H9 (cell line): ENCODE measurements around the gene TOMM5. TPM values are rescaled to one million over a fixed set of nuclear protein-coding genes. Genes with fewer than 3 reads are reported as not detected.

Experiments
- DNase-seq: peaks from one replicate; pipeline ENCODE4 v3.0.0-alpha.2; 2017
- H2AFZ ChIP-seq: one replicate; pipeline ENCODE4 v1.6.1; 2013; ENCODE audit warnings: mild to moderate bottlenecking, low read length, control low read depth, moderate library complexity
- H2AK5ac ChIP-seq: 2 replicates; pipeline ENCODE4 v1.6.1; 2013; ENCODE audit warnings: low read length, control low read depth, mixed read lengths; ENCODE audit not compliant: insufficient read length
- H2BK120ac ChIP-seq: one replicate; pipeline ENCODE4 v1.6.1; 2013; ENCODE audit warnings: low read depth, mild to moderate bottlenecking, low read length, control low read depth, inconsistent platforms; ENCODE audit not compliant: poor library complexity, severe bottlenecking
- H2BK12ac ChIP-seq: 2 replicates; pipeline ENCODE4 v1.6.1; 2013; ENCODE audit warnings: low read length, control low read depth, mixed read lengths, low read depth; ENCODE audit not compliant: insufficient read length
- H2BK15ac ChIP-seq: 2 replicates; pipeline ENCODE4 v1.6.1; 2013; ENCODE audit warnings: low read depth, low read length, control low read depth
- H2BK20ac ChIP-seq: one replicate; pipeline ENCODE4 v1.6.1; 2013; ENCODE audit warnings: low read depth, mild to moderate bottlenecking, low read length, control low read depth, inconsistent platforms; ENCODE audit not compliant: poor library complexity, severe bottlenecking
- H2BK5ac ChIP-seq: 2 replicates; pipeline ENCODE4 v1.6.1; 2013; ENCODE audit warnings: low read length, control low read depth, mixed read lengths; ENCODE audit not compliant: insufficient read length
- H3K14ac ChIP-seq: 2 replicates; pipeline ENCODE4 v1.6.1; 2013; ENCODE audit warnings: low read length, control low read depth; ENCODE audit not compliant: insufficient read depth
- H3K18ac ChIP-seq: 2 replicates; pipeline ENCODE4 v1.6.1; 2013; ENCODE audit warnings: low read depth, mild to moderate bottlenecking, mixed read lengths, low read length, control low read depth; ENCODE audit not compliant: insufficient read length
- H3K23ac ChIP-seq: 2 replicates; pipeline ENCODE4 v1.6.1; 2013; ENCODE audit warnings: low read length, control low read depth, mixed read lengths, low read depth; ENCODE audit not compliant: insufficient read length
- H3K23me2 ChIP-seq: 2 replicates; pipeline ENCODE4 v1.6.1; 2013; ENCODE audit warnings: low read depth, mild to moderate bottlenecking, mixed read lengths, low read length, control low read depth; ENCODE audit not compliant: insufficient read length, poor library complexity, severe bottlenecking
- H3K27ac ChIP-seq: 2 replicates; pipeline ENCODE4 v1.5.1; 2013; ENCODE audit warnings: low read length, control low read depth, mixed read lengths, low read depth; ENCODE audit not compliant: insufficient read length
- H3K27me3 ChIP-seq: 2 replicates; pipeline ENCODE4 v1.6.1; 2013; ENCODE audit warnings: low read length, control low read depth, inconsistent platforms; ENCODE audit not compliant: insufficient read depth
- H3K4ac ChIP-seq: 2 replicates; pipeline ENCODE4 v1.6.1; 2013; ENCODE audit warnings: low read depth, mild to moderate bottlenecking, control low read depth, inconsistent platforms, low read length, moderate library complexity
- H3K4me1 ChIP-seq: 2 replicates; pipeline ENCODE4 v1.6.1; 2013; ENCODE audit warnings: low read length, control low read depth, inconsistent platforms; ENCODE audit not compliant: insufficient read depth
- H3K4me2 ChIP-seq: 2 replicates; pipeline ENCODE4 v1.6.1; 2013; ENCODE audit warnings: low read length, control low read depth, mixed read lengths; ENCODE audit not compliant: insufficient read length, insufficient read depth
- H3K56ac ChIP-seq: 2 replicates; pipeline ENCODE4 v1.6.1; 2013; ENCODE audit warnings: low read depth, mild to moderate bottlenecking, mixed read lengths, low read length, control low read depth; ENCODE audit not compliant: insufficient read length
- H3K79me1 ChIP-seq: 2 replicates; pipeline ENCODE4 v1.6.1; 2013; ENCODE audit warnings: low read depth, mild to moderate bottlenecking, moderate library complexity, low read length, control low read depth, inconsistent platforms; ENCODE audit not compliant: insufficient read depth, poor library complexity, severe bottlenecking
- H3K79me2 ChIP-seq: 2 replicates; pipeline ENCODE4 v1.6.1; 2013; ENCODE audit warnings: low read length, control low read depth, inconsistent platforms; ENCODE audit not compliant: insufficient read depth
- H3K9ac ChIP-seq: 2 replicates; pipeline ENCODE4 v1.6.1; 2013; ENCODE audit warnings: low read length, control low read depth, mixed read lengths; ENCODE audit not compliant: insufficient read length; ENCODE audit errors: extremely low read depth
- H3K9me3 ChIP-seq: one replicate; pipeline ENCODE4 v1.6.1; 2013; ENCODE audit warnings: low read depth, low read length, inconsistent platforms; ENCODE audit not compliant: control insufficient read depth
- H3T11ph ChIP-seq: one replicate; pipeline ENCODE4 v1.6.1; 2013; ENCODE audit warnings: mild to moderate bottlenecking, low read length, control low read depth, inconsistent platforms
- H4K20me1 ChIP-seq: one replicate; pipeline ENCODE4 v1.6.1; 2013; ENCODE audit not compliant: control insufficient read depth, insufficient read length, insufficient read depth
- H4K5ac ChIP-seq: 2 replicates; pipeline ENCODE4 v1.6.1; 2013; ENCODE audit warnings: low read depth, mild to moderate bottlenecking, mixed read lengths, low read length, control low read depth; ENCODE audit not compliant: insufficient read length
- H4K8ac ChIP-seq: replicated peaks from 2 replicates; pipeline ENCODE4 v1.6.1; 2013; ENCODE audit warnings: low read length, control low read depth, mixed read lengths, low read depth; ENCODE audit not compliant: insufficient read length
- H4K91ac ChIP-seq: 2 replicates; pipeline ENCODE4 v1.6.1; 2013; ENCODE audit warnings: low read depth, mild to moderate bottlenecking, moderate library complexity, mixed read lengths, low read length, control low read depth; ENCODE audit not compliant: insufficient read length
- H3K27ac Mint-ChIP-seq, 3 experiments: 2 replicates in 2 of 3; 3 replicates in 1 of 3; pipeline ENCODE4 v1.8.0; 2020 to 2021; ENCODE audit warnings: mixed read lengths in 3 of 3, mild to moderate bottlenecking in 1 of 3, moderate library complexity in 1 of 3
- H3K27me3 Mint-ChIP-seq: 2 replicates; pipeline ENCODE4 v1.8.0; 2021; ENCODE audit warnings: low read depth, mild to moderate bottlenecking, moderate library complexity, mixed read lengths
- H3K36me3 Mint-ChIP-seq, 3 experiments: 2 replicates in 2 of 3; 3 replicates in 1 of 3; pipeline ENCODE4 v1.8.0; 2020 to 2021; ENCODE audit warnings: low read depth in 3 of 3, mixed read lengths in 3 of 3; ENCODE audit not compliant: insufficient read depth in 1 of 3
- H3K4me1 Mint-ChIP-seq, 2 experiments: 2 replicates each; pipeline ENCODE4 v1.8.0; 2020; ENCODE audit warnings: mixed read lengths in 2 of 2
- H3K4me3 Mint-ChIP-seq, 2 experiments: 2 replicates in 1 of 2; 3 replicates in 1 of 2; pipeline ENCODE4 v1.8.0; 2020 to 2021; ENCODE audit warnings: mild to moderate bottlenecking in 2 of 2, mixed read lengths in 2 of 2, moderate library complexity in 1 of 2
- H3K9me3 Mint-ChIP-seq, 2 experiments: 2 replicates in 1 of 2; 3 replicates in 1 of 2; pipeline ENCODE4 v1.8.0; 2020; ENCODE audit warnings: mild to moderate bottlenecking in 2 of 2, mixed read lengths in 2 of 2, moderate library complexity in 1 of 2
- WGBS: extraction: QIAGEN DNeasy Blood & Tissue Kit; methylation state at CpG from one replicate; pipeline ENCODE4 v1.1.7; 2013; ENCODE audit warnings: missing lambda C conversion rate, low lambda C conversion rate, mixed read lengths; ENCODE audit not compliant: insufficient read length; ENCODE audit errors: extremely low coverage; 5-methylcytosine and 5-hydroxymethylcytosine counted together
- total RNA-seq: library from RNA; stranded (reverse); gene quantifications from 2 replicates; pipeline ENCODE4 v1.2.1, GENCODE V29; 2021
- TF ChIP-seq, protein P1 (sequence below): fragments of 200-600 bp; sonication (generic); conservative IDR thresholded peaks from 3 replicates; pipeline ENCODE4 v1.8.0; 2021; ENCODE audit warnings: antibody characterized with exemption, mild to moderate bottlenecking

TOMM5 gene
- total RNA-seq, 1 experiment from 2014 or later: 124 TPM

DNA sequence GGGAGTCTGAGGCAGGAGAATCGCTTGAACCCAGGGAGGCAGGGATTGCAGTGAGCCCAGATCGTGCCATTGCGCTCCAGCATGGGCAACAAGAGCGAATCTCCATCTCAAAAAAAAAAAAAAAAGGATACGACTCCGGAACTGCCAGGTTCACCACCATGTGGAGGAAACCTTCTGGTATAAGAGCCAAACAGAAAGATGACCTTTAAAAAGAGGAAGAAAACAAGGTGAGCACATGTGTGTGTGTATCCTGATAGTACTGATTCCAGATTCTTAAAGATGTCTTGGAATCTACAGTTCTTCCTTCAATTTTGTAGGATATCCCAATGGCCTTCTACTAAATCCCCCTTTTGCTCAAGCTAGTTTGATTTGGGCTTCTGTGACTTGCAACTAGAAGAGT lies 49.9 kb downstream of the TOMM5 start:
- Histone ChIP-seq H2BK5ac (no peak overlapping the region), H3K56ac (no peak overlapping the region), H3K9ac (no peak overlapping the region), H2BK120ac (no peak overlapping the region), H2BK15ac (no peak overlapping the region), H2AFZ (no peak overlapping the region), H4K5ac (no peak overlapping the region), H3T11ph (no peak overlapping the region), H3K23ac (no peak overlapping the region), H3K4me1 (no peaks in the 10 kb centered on the region), H3K18ac (no peak overlapping the region), H3K14ac (no peak overlapping the region), H4K20me1 (no peaks in the 10 kb centered on the region), H4K8ac (no peak overlapping the region), H3K4ac (no peak overlapping the region), H2BK12ac (no peak overlapping the region), H3K23me2 (no peaks in the 10 kb centered on the region), H2BK20ac (no peak overlapping the region), H2AK5ac (no peak overlapping the region), H3K9me3 (no peaks in the 10 kb centered on the region), H3K4me2 (no peak overlapping the region), H3K79me2 (no peaks in the 10 kb centered on the region), H4K91ac (no peak overlapping the region), H3K27me3 (no peaks in the 10 kb centered on the region), H3K79me1 (no peaks in the 10 kb centered on the region), H3K27ac (no peak overlapping the region)
- peaks cover 8 to 34% (median 31%) of the 10 kb centered on the region in 3 experiments; a peak in 6 of 7 replicates for H3K36me3 Mint-ChIP-seq
- WGBS: no CpG with 5 or more reads among the region's 6 CpGs
- no peaks in the 10 kb centered on the region for H3K9me3 Mint-ChIP-seq
- no peaks in the 10 kb centered on the region for H3K27me3 Mint-ChIP-seq
- no peak for DNase-seq
- TF ChIP-seq, protein P1, sequence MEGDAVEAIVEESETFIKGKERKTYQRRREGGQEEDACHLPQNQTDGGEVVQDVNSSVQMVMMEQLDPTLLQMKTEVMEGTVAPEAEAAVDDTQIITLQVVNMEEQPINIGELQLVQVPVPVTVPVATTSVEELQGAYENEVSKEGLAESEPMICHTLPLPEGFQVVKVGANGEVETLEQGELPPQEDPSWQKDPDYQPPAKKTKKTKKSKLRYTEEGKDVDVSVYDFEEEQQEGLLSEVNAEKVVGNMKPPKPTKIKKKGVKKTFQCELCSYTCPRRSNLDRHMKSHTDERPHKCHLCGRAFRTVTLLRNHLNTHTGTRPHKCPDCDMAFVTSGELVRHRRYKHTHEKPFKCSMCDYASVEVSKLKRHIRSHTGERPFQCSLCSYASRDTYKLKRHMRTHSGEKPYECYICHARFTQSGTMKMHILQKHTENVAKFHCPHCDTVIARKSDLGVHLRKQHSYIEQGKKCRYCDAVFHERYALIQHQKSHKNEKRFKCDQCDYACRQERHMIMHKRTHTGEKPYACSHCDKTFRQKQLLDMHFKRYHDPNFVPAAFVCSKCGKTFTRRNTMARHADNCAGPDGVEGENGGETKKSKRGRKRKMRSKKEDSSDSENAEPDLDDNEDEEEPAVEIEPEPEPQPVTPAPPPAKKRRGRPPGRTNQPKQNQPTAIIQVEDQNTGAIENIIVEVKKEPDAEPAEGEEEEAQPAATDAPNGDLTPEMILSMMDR: no peak
- H3K4me3 Mint-ChIP-seq: no peak overlapping the region
- H3K27ac Mint-ChIP-seq: no peak overlapping the region
- H3K4me1 Mint-ChIP-seq: no peaks in the 10 kb centered on the region
